COLO668 (cell line): ENCODE results near the gene MMP10.
"Not testable (repeated sequence)": the region's sequence is repeated elsewhere in the genome, so short reads cannot be mapped to it uniquely, and the experiment has no call there.

Experiments
- DNase-seq: peaks from one replicate; lab custom pipeline; 2025; ENCODE audit not compliant: unreplicated experiment; lab: John Stamatoyannopoulos, UW

MMP10 gene

GRCh38 chr11:102783720-102784119 is 3.3 kb upstream of the MMP10 start:
- DNase-seq, result peak; percentile 58

- no peak for DNase-seq
Observed at GRCh38 chr11:102783016-102783415, 2.6 kb upstream of the MMP10 start.

GRCh38 chr11:102781676-102782075 is 1.2 kb upstream of the MMP10 start:
- no peak for DNase-seq

DNA sequence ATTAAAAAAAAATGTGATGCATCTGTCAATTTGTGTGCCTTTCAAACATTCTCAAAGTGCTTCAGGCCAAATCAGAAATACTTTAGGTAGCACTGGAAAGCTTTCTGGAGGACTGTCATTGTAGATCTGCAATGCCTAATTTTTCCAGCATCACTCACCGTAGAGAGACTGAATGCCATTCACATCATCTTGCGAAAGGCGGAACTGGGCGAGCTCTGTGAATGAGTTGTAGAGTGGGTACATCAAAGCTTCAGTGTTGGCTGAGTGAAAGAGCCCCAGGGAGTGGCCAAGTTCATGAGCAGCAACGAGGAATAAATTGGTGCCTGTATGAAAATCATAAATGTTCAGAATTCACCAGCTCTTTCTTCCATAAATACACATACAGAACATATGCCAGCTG is 4.0 kb downstream of the MMP10 start:
- DNase-seq, result no peak

GRCh38 chr11:102773386-102773785 is 7.0 kb downstream of the MMP10 start:
- no peak for DNase-seq

DNA sequence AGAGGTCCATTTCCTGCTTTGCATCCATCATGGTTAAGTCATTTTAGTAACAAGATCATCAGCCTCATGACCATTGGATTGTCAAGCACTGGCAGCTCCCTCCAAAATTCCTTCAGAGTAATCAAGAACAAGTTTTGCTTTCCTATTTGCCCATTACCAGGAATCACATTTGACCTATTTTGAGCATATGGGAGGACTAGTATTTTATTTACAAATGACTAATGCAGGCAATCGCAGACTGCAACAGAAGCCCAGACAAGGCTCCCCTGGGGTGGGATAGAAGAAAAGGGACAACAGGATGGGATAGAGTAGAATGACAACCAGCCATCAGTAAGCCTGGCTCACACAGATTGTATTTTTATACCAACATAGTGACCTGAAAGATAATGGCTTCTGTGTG is 9.1 kb downstream of the MMP10 start:
- DNase-seq, result no peak

DNA sequence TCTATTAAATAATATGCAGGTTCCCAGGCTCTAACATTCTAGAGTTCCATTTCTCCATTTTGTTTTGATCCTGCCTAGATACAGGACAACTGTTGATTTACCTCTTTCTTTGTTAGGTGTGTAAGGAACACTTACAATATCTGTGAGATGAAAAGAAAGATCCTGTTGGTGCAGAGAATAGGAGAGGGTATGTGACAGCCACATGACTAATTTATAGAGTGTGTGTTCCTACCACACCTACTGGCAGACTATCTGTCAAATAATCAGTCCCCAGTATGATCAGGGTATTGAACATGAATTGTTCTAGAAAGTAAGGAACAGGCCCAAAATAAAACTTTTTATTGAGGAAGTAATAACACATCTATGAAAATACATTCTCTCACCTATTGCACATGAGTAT is 10.2 kb downstream of the MMP10 start:
- DNase-seq, result no peak

GRCh38 chr11:102767800-102768199 is 12.6 kb downstream of the MMP10 start:
- DNase-seq, result no peak

GRCh38 chr11:102763440-102763839 is 17.0 kb downstream of the MMP10 start:
- no peak for DNase-seq

GRCh38 chr11:102762361-102762767 is 18.1 kb downstream of the MMP10 start:
- DNase-seq, result no peak

DNA sequence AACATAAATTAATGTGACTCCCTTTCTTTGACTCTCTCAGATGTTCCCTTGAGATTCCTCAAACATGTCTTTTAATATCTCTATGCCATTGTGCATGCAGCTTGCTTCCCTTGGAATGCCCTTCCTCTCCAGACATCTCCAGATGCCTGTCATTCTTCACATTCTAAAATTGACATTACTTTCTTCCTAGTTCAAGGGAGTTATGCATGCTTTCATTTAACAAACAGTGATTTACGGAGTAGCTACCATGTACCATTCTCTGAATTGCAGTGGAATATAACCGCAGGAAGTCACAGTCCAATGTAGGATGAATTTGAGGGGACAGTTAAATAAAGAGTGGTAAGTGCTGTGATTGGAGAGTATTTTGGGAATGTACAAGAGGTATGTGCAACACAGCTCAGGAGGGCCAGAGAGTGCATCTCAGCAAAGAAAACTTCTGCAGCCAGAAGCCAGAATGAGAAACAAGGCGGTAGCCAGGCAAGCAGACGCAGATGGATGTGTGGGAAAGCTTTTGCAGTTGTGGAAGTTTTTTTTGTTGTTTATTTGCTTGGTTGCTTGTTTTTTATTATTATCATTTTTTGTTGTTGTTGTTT is 18.7 kb downstream of the MMP10 start:
- no peak for DNase-seq

GRCh38 chr11:102760344-102761035 is 19.9 kb downstream of the MMP10 start:
- no peak for DNase-seq

- no peak for DNase-seq
Observed at GRCh38 chr11:102757823-102758549, 22.4 kb downstream of the MMP10 start.

DNA sequence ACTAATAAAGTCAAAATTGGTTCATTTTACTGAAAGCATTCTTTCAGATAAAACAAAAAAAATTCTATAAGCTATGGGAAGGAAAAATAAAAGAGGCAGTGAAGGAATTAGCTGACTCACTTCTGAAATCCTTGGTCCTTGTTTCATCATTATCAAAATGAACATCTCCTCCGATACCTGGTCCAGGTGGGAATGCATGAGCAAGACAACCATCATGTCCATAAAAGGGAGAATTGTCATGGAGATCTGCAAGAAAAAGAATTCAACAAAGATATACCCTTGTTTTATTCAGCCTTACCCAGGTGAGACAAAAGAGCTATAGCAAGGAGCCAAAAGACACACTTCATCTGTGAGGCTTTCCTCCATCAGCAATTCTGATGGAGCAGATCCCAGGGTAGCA is 27.2 kb downstream of the MMP10 start:
- no peak for DNase-seq

DNA sequence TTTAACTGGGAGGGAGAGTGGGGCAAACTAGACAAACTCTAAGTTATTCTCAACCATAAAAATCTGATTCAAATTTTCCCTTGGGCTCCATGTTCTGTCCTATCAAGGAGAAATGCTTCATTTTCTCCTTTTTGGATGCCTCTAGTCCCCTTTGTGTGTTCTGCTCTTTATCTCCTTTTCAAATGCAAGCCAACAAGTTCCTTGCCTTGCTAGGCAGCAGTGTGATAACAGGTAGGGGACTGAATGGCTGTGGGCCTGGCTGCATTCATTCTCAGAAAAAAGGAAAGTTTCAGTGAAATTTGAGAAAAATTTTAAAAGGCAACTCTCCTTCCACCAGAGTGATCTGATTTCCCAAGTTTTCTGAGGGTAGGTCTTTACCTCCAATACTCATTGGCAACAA is 28.8 kb downstream of the MMP10 start:
- no peak for DNase-seq

GRCh38 chr11:102749101-102749722 is 31.2 kb downstream of the MMP10 start:
- DNase-seq, result no peak

DNA sequence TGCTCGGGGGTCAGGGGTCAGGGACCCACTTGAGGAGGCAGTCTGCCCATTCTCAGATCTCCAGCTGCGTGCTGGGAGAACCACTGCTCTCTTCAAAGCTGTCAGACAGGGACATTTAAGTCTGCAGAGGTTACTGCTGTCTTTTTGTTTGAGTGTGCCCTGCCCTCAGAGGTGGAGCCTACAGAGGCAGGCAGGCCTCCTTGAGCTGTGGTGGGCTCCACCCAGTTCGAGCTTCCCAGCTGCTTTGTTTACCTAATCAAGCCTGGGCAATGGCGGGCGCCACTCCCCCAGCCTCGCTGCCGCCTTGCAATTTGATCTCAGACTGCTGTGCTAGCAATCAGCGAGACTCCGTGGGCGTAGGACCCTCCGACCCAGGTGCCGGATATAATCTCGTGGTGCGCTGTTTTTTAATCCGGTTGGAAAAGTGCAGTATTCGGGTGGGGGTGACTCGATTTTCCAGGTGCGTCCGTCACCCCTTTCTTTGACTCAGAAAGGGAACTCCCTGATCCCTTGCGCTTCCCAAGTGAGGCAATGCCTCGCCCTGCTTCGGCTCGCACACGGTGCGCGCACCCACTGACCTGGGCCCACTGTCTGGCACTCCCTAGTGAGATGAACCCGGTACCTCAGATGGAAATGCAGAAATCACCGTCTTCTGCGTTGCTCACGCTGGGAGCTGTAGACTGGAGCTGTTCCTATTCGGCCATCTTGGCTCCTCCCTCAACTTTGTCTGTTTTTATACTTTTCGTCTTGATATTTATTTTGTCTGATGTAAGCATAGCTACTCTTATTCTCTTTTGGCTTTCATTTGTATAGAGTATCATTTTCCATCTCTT is 33.5 kb downstream of the MMP10 start:
- peak; percentile 20 for DNase-seq

DNA sequence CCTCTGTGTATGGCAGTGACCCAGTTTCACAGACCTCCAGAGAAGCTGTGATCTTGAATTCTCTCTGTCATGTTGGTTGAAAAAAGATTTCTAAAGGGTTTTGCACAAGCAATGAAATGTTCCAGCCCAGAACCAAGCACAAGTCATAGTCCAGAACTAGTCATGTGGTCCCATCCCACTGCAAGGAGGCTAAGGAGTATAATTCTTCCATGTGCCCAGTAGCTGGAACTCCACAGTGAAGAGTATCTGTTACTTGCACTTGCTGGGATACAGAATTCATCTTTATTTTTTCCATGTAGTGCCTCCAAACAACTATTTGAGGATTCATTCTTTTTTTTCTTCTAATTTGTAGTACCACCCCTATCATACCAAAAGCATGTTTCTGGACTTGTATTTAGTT is 45.8 kb downstream of the MMP10 start:
- no peak for DNase-seq

DNA sequence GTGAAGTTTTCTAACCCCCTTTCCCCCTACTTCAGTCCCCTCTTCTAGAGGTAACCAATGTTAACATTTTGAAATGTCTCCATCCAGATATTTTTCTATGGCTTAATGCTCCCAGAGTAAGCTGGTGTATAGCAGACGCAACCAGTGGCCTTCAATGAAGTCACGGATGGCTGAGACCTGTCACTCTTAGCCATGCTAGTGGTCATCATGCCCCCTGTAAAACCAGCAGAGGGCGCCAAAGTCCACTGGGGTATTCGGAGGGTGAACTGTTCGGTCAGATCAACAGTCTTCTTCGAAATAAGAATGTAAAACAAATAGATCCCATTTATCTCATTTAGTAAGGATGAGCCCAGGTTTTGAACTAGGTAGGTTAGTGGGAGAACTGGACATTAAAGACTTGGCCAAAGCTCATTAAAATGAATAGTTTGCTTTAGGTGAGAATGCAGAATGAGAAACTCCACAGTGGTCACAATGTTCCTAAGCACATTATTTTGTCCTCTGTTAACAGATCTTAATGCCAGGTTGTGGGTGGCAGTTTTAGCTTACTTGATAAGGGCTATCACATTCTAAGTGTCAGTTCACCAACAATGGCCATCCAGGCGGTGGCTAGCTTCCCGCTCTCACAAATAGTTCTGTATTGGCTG is 47.1 kb downstream of the MMP10 start:
- DNase-seq, result peak; percentile 77

DNA sequence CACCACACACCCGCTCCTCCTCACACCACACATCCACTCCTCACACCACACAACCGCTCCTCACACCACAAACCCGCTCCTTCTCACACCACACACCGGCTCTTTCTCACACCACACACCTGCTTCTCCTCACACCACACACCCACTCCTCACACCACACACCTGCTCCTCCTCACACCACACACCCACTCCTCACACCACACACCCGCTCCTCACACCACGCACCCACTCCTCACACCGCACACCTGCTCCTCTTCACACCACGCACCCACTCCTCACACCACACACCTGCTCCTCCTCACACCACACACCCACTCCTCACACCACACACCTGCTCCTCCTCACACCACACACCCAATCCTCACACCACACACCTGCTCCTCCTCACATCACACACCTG is 49.5 kb downstream of the MMP10 start:
- DNase-seq, result not testable (repeated sequence)
